ENCODE results near the gene CIRBP.

- TF ChIP-seq, protein P1, sequence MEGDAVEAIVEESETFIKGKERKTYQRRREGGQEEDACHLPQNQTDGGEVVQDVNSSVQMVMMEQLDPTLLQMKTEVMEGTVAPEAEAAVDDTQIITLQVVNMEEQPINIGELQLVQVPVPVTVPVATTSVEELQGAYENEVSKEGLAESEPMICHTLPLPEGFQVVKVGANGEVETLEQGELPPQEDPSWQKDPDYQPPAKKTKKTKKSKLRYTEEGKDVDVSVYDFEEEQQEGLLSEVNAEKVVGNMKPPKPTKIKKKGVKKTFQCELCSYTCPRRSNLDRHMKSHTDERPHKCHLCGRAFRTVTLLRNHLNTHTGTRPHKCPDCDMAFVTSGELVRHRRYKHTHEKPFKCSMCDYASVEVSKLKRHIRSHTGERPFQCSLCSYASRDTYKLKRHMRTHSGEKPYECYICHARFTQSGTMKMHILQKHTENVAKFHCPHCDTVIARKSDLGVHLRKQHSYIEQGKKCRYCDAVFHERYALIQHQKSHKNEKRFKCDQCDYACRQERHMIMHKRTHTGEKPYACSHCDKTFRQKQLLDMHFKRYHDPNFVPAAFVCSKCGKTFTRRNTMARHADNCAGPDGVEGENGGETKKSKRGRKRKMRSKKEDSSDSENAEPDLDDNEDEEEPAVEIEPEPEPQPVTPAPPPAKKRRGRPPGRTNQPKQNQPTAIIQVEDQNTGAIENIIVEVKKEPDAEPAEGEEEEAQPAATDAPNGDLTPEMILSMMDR (conservative IDR thresholded peaks at IDR 0.05; ENCODE audit: low read length), result no peak
- no peak for TF ChIP-seq EZH2phosphoT487 (IDR thresholded peaks at IDR 0.05; ENCODE audit: borderline replicate concordance, low read depth, low read length)
Measured at GRCh38 chr19:1267477-1268225, 1.5 kb upstream of the CIRBP start.

Data from OCI-LY7 (cell line).